ENCODE data around the gene C1orf146.
"Not testable (repeated sequence)": the region's sequence is repeated elsewhere in the genome, so short reads cannot be mapped to it uniquely, and the experiment has no call there.

The C1orf146 gene

GRCh38 chr1:92217721-92218120, at the start of gene C1orf146:
C1orf146 (plus strand) TSS chr1:92217915; CDS start chr1:92231421, 13,506 bp downstream.
- DNase-seq = no peak

GRCh38 chr1:92168657-92169056, 49.1 kb upstream of the C1orf146 start:
- DNase-seq = no peak

- no peak for DNase-seq
Measured at GRCh38 chr1:92169214-92170005, 48.3 kb upstream of the C1orf146 start.

GRCh38 chr1:92184632-92185031, 33.1 kb upstream of the C1orf146 start:
- no peak for DNase-seq

GRCh38 chr1:92186081-92186480, 31.6 kb upstream of the C1orf146 start:
- no peak for DNase-seq

GRCh38 chr1:92188436-92189255, 29.1 kb upstream of the C1orf146 start:
- DNase-seq = no peak

- DNase-seq = no peak
Measured at GRCh38 chr1:92191726-92192125, 26.0 kb upstream of the C1orf146 start.

GRCh38 chr1:92192246-92192645, 25.5 kb upstream of the C1orf146 start:
- no peak for DNase-seq

- DNase-seq = no peak
Measured at GRCh38 chr1:92194511-92194910, 23.2 kb upstream of the C1orf146 start.

GRCh38 chr1:92201973-92202372, 15.7 kb upstream of the C1orf146 start:
- no peak for DNase-seq

GRCh38 chr1:92203105-92203504, 14.6 kb upstream of the C1orf146 start:
- DNase-seq = no peak

- DNase-seq = no peak
Measured at GRCh38 chr1:92210701-92211100, 7.0 kb upstream of the C1orf146 start.

GRCh38 chr1:92211166-92211565, 6.5 kb upstream of the C1orf146 start:
- DNase-seq = no peak

- no peak for DNase-seq
Measured at GRCh38 chr1:92218559-92218958, 844 bp downstream of the C1orf146 start.

GRCh38 chr1:92219028-92219427, 1.3 kb downstream of the C1orf146 start:
- DNase-seq = no peak

- no peak for DNase-seq
Measured at GRCh38 chr1:92228401-92228800, 10.7 kb downstream of the C1orf146 start.

- DNase-seq = no peak
Measured at GRCh38 chr1:92230736-92231135, 13.0 kb downstream of the C1orf146 start.

GRCh38 chr1:92240034-92240433, 22.3 kb downstream of the C1orf146 start:
- DNase-seq = no peak

- DNase-seq = no peak
Measured at GRCh38 chr1:92244376-92244775, 26.7 kb downstream of the C1orf146 start.

- DNase-seq = not testable (repeated sequence)
Measured at GRCh38 chr1:92254714-92255113, 37.0 kb downstream of the C1orf146 start.

GRCh38 chr1:92259350-92259749, 41.6 kb downstream of the C1orf146 start:
- no peak for DNase-seq

- no peak for DNase-seq
Measured at GRCh38 chr1:92262516-92262915, 44.8 kb downstream of the C1orf146 start.

GRCh38 chr1:92273039-92273438, 55.3 kb downstream of the C1orf146 start:
- DNase-seq = no peak

- DNase-seq = no peak
Measured at GRCh38 chr1:92274939-92275338, 57.2 kb downstream of the C1orf146 start.
